Measurements from ENCODE around the gene GPX3. TPM values are rescaled to one million over a fixed set of nuclear protein-coding genes. Genes with fewer than 3 reads are reported as not detected.
A peak's percentile ranks its signal among the peaks of the same experiment; 100 is the strongest.

The GPX3 gene
- 855 TPM for total RNA-seq
- long read RNA-seq, transcript GPX3-201 (5 exons, 1,636 nt) = major isoform, 1,423 of 1,681 reads
- long read RNA-seq, transcript GPX3-209 (6 exons, 1,478 nt) = minor isoform, 24 of 1,681 reads
- long read RNA-seq, partial matches to known transcripts = 121 of 1,681 reads
- long read RNA-seq, other reads (novel, unspliced or antisense) = 108 of 1,681 reads

- Histone ChIP-seq H3K4me1 (peaks cover 64% of the 10 kb centered on the region), H3K27me3 (ENCODE audit: low read depth) (no peaks in the 10 kb centered on the region), H3K36me3 (peaks cover 29% of the 10 kb centered on the region), H3K4me3 (peak within 1 kb of the TSS; percentile 89), H3K9me3 (no peaks in the 10 kb centered on the region), H3K27ac (peak within 1 kb of the TSS; percentile 93)
- intact Hi-C loops (cut with DNase I) = no loop called here
- DNase-seq (peak; percentile 94), ATAC-seq (peak; percentile 93 to 96)
- no peak for TF ChIP-seq CTCF (IDR thresholded peaks at IDR 0.05)
Observed at GRCh38 chr5:151020304-151021110, at the start of gene GPX3. Gene GPX3 (plus strand): TSS chr5:151020591. CDS start chr5:151020655, 64 bp downstream.

GRCh38 chr5:150978590-150978989 lies 41.8 kb upstream of the GPX3 start:
- Histone ChIP-seq H3K9me3 (peaks cover 17% of the 10 kb centered on the region), H3K4me3 (no peak overlapping the region), H3K27ac (no peak overlapping the region), H3K4me1 (no peaks in the 10 kb centered on the region), H3K27me3 (ENCODE audit: low read depth) (no peaks in the 10 kb centered on the region), H3K36me3 (no peaks in the 10 kb centered on the region)
- intact Hi-C loops (cut with DNase I) = no loop called here
- ATAC-seq = no peak
- DNase-seq = no peak
- no peak for TF ChIP-seq CTCF (IDR thresholded peaks at IDR 0.05)

- no peak for ATAC-seq
Observed at GRCh38 chr5:150987746-150988145, 32.6 kb upstream of the GPX3 start.

GRCh38 chr5:150989695-150990094 lies 30.7 kb upstream of the GPX3 start:
- Histone ChIP-seq H3K4me3 (no peak overlapping the region), H3K36me3 (no peaks in the 10 kb centered on the region), H3K4me1 (no peaks in the 10 kb centered on the region), H3K27ac (no peak overlapping the region), H3K27me3 (ENCODE audit: low read depth) (no peaks in the 10 kb centered on the region), H3K9me3 (no peaks in the 10 kb centered on the region)
- intact Hi-C loops (cut with DNase I) = no loop called here
- DNase-seq = no peak
- ATAC-seq = no peak
- TF ChIP-seq CTCF (IDR thresholded peaks at IDR 0.05) = no peak

More at GRCh38 chr5:150987746-150988145, 32.6 kb upstream of the GPX3 start:
- H3K36me3 ChIP-seq = no peaks in the 10 kb centered on the region
- no peaks in the 10 kb centered on the region for H3K9me3 ChIP-seq
- H3K27ac ChIP-seq = no peak overlapping the region
- no peak for DNase-seq
- intact Hi-C loops (cut with DNase I) = no loop called here
- H3K27me3 ChIP-seq (ENCODE audit: low read depth) = no peaks in the 10 kb centered on the region
- no peak overlapping the region for H3K4me3 ChIP-seq
- no peaks in the 10 kb centered on the region for H3K4me1 ChIP-seq
- TF ChIP-seq CTCF (IDR thresholded peaks at IDR 0.05) = no peak

- TF ChIP-seq CTCF (IDR thresholded peaks at IDR 0.05) = no peak
- intact Hi-C loops (cut with DNase I) = no loop called here
- Histone ChIP-seq H3K9me3 (no peaks in the 10 kb centered on the region), H3K27me3 (ENCODE audit: low read depth) (no peaks in the 10 kb centered on the region), H3K27ac (no peak overlapping the region), H3K4me3 (no peak overlapping the region), H3K4me1 (no peaks in the 10 kb centered on the region), H3K36me3 (no peaks in the 10 kb centered on the region)
- DNase-seq (no peak), ATAC-seq (no peak)
Observed at GRCh38 chr5:150992705-150993104, 27.7 kb upstream of the GPX3 start.
